SK-N-MC (cell line): ENCODE results near the gene ZNF845.
"Not testable (repeated sequence)": the region's sequence is repeated elsewhere in the genome, so short reads cannot be mapped to it uniquely, and the experiment has no call there.

Experiments used
- DNase-seq: peaks from one replicate; pipeline ENCODE4 v3.0.0-alpha.2; 2011; ENCODE audit warnings: low read depth, low spot score
- H3K27ac ChIP-seq: fragments of 200-600 bp; sonication (generic); 2 replicates; pipeline ENCODE4 v1.5.1; 2016; ENCODE audit warnings: mixed run types
- H3K36me3 ChIP-seq: fragments of 200-600 bp; sonication (generic); 2 replicates; pipeline ENCODE4 v1.6.1; 2017; ENCODE audit warnings: antibody characterized with exemption, low read length, mixed read lengths; ENCODE audit not compliant: insufficient read depth
- H3K4me3 ChIP-seq: fragments of 200-600 bp; sonication (generic); 2 replicates; pipeline ENCODE4 v1.5.1; 2016
- H3K9ac ChIP-seq: fragments of 200-600 bp; sonication (generic); 2 replicates; pipeline ENCODE4 v1.8.0; 2017; ENCODE audit warnings: mixed run types, mixed read lengths; ENCODE audit not compliant: insufficient read length
- H3K9me3 ChIP-seq: fragments of 200-600 bp; sonication (generic); 2 replicates; pipeline ENCODE4 v1.6.1; 2017; ENCODE audit warnings: low read depth, mild to moderate bottlenecking, antibody characterized with exemption, low read length, moderate library complexity, mixed read lengths
- EZH2 ChIP-seq: fragments of 200-600 bp; sonication (generic); IDR thresholded peaks from one replicate; pipeline ENCODE4 v1.6.1; 2017; ENCODE audit warnings: antibody characterized with exemption
- FOXP2 ChIP-seq: optimal IDR thresholded peaks from 2 replicates; pipeline ENCODE3; 2011; ENCODE audit warnings: mild to moderate bottlenecking, moderate library complexity; ENCODE audit not compliant: insufficient read depth; ENCODE audit errors: extremely low read length, control extremely low read depth
- POLR2AphosphoS5 ChIP-seq: IDR thresholded peaks from 2 replicates; pipeline ENCODE4 v1.6.1; 2012; ENCODE audit warnings: mild to moderate bottlenecking, low read depth, low read length, borderline replicate concordance

Gene ZNF845

DNA sequence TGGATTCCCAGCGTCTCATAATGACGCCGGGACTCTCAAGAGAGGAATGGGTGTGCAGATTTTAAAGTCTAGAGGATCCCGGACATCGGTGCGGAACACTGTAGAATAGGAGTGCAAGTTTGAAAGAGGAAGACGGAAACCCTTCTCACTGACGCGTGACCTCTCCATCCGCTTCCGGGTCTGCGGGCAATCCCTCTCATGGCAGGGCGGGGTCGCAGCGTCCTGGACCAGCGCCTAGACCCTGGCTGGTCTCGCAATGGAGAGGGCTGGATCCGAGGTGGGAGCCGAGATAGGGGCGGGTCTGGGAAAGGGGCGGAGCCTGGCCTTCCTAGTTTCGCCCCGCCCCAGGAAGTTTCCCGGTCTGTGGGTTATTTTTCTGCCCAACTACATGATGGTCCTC, 4.6 kb upstream of the ZNF845 start:
- H3K36me3 ChIP-seq = no peaks in the 10 kb centered on the region
- TF ChIP-seq FOXP2 (no peak), POLR2AphosphoS5 (no peak), EZH2 (no peak)
- H3K9me3 ChIP-seq = no peaks in the 10 kb centered on the region; the same call in 1 of the 2 replicates
- H3K4me3 ChIP-seq = no peak overlapping the region
- DNase-seq = no peak
- H3K27ac ChIP-seq = no peak overlapping the region
- H3K9ac ChIP-seq = no peak overlapping the region

DNA sequence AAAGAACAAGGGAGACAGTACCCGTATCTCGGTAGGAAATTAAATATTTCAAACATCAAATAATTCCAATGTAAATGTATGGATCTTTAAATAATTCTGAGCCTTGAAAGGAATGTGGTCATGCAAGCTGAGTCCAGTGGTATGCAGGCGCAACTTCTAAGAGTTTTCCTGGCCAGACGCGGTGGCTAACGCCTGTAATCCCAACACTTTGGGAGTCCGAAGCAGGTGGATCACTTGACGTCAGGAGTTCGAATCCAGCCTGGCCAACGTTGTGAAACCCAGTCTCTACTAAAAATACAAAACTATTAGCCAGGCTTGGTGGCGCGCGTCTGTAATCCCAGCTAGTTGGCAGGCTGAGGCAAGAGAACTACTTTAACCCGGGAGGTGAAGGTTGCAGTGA, 1.1 kb upstream of the ZNF845 start:
- H3K36me3 ChIP-seq = no peaks in the 10 kb centered on the region
- H3K27ac ChIP-seq = no peak overlapping the region
- H3K9ac ChIP-seq = no peak overlapping the region
- no peak overlapping the region for H3K4me3 ChIP-seq
- no peak for TF ChIP-seq EZH2
- TF ChIP-seq FOXP2 = no peak
- TF ChIP-seq POLR2AphosphoS5 = no peak
- no peak for DNase-seq
- H3K9me3 ChIP-seq = no peaks in the 10 kb centered on the region; the same call in 1 of the 2 replicates

DNA sequence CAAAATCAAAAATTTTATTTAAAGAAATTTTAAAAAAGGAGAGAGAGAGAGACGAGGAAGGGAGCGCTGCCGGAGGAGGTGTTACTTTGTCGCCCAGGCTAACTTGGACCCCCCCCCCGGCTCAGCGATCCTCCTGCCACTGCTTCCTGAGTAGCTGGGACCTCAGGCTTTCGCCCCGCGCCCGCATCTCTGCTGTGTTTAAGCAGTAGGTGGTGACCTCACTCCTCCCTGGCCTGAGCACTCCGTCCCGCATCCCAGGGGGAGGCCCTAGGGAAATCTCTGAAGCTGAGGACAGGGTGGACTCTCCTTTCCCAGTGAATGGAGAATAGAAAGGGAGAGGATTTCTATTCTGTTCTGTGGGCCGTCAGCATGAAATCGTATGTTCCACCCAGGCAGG, 485 bp upstream of the ZNF845 start:
- Histone ChIP-seq H3K27ac (no peak overlapping the region), H3K9ac (peak overlapping the region; percentile 51), H3K4me3 (peak overlapping the region; percentile 91), H3K9me3 (no peaks in the 10 kb centered on the region; the same call in 1 of the 2 replicates), H3K36me3 (peaks cover 5% of the 10 kb centered on the region; the same call in 1 of the 2 replicates)
- DNase-seq = no peak
- no peak for TF ChIP-seq POLR2AphosphoS5
- TF ChIP-seq EZH2 = no peak
- TF ChIP-seq FOXP2 = no peak

DNA sequence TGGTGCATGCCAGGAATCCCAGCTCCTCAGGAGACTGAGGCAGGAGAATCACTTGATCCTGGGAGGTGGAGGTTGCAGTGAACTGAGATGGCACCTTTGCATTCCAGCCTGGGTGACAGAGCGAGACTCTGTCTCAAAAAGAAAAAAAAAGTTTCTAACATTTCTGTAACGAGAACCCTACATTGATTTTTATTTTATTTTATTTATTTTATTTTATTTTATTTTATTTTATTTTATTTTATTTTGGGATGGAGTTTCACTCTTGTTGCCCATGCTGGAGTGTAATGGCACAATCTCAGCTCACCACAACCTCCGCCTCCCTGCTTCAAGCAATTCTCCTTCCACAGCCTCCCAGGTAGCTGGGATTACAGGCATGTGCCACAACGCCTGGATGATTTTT, 10.9 kb downstream of the ZNF845 start:
- not testable (repeated sequence) for H3K27ac ChIP-seq, H3K9me3 ChIP-seq, DNase-seq, H3K4me3 ChIP-seq, H3K9ac ChIP-seq
- H3K36me3 ChIP-seq = peaks cover 76% of the 10 kb centered on the region

DNA sequence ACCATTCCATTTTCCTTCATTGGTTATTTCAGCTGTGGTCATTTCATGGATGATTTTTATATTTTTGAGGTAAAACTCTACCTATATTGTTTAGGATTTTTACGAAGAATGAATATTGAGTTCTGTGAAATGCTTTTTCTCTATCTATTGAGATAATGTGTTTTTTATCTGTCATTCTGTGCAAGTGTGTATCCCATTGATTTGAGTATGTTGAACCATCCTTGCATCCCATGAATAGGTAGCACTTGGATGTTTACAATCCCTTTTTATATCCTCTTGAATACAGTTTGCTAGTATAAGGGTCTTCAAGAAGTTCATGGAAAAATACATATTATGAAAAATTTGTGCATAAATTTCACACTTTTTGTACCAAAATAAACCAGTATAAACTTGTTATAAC, 22.2 kb downstream of the ZNF845 start:
- H3K9ac ChIP-seq = no peak overlapping the region
- DNase-seq = no peak
- H3K36me3 ChIP-seq = peaks cover 31% of the 10 kb centered on the region
- H3K27ac ChIP-seq = no peak overlapping the region
- peaks cover 22% of the 10 kb centered on the region for H3K9me3 ChIP-seq
- TF ChIP-seq FOXP2 (no peak), POLR2AphosphoS5 (no peak), EZH2 (no peak)
- no peak overlapping the region for H3K4me3 ChIP-seq

DNA sequence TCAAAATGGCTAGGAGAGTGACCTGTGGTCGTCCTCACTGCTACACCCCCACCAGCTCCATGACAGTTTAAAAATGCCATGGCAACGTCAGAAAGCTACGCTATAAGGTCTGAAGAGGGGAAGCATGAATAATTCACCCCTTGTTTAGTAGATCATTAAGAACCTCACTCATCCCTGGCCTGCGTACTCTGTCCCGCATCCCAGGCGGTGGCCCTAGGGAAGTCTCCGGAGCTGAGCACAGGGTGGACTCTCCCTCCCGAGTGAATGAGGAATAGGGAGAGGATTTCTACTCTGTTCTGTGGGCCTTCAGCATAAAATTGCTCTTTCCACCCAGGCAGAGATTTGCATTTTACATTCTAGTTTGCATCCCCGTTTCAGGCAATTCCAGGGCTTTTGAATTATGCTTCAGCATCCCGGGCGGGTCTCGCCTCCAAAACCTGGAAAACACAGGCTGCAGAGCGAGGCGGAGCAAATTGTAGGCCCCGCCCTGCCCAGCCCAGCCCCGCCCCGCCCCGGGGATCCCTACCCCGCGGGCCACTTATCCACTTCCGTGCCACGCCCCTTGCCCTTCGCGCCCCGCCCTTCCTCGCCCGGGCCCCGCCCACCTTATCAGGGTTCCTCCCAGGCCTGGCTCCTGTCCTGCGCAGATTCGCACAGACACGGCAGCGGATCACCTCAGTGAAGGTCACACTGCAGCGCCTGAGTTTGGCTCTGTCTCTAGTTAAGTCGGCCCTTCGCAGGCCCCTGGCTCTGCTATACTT, 24.5 kb downstream of the ZNF845 start:
- peaks cover 8% of the 10 kb centered on the region for H3K36me3 ChIP-seq
- peaks cover 7% of the 10 kb centered on the region; the same call in 1 of the 2 replicates for H3K9me3 ChIP-seq
- H3K27ac ChIP-seq = no peak overlapping the region
- no peak for DNase-seq
- TF ChIP-seq EZH2 (no peak), POLR2AphosphoS5 (no peak), FOXP2 (no peak)
- H3K9ac ChIP-seq = no peak overlapping the region
- no peak overlapping the region for H3K4me3 ChIP-seq

DNA sequence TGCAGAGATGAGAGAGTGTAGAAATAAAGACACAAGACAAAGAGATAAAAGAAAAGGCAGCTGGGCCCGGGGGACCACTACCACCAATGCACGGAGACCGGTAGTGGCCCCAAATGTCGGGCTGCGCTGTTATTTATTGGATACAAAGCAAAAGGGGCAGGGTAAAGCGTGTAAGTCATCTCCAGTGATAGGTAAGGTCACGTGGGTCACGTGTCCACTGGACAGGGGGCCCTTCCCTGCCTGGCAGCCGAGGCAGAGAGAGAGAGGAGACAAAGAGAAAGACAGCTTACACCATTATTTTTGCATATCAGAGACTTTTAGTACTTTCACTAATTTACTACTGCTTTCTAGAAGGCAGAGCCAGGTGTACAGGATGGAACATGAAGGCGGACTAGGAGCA, 26.5 kb downstream of the ZNF845 start:
- H3K9ac ChIP-seq, H3K9me3 ChIP-seq, DNase-seq, H3K4me3 ChIP-seq, H3K27ac ChIP-seq, H3K36me3 ChIP-seq: not testable (repeated sequence)

DNA sequence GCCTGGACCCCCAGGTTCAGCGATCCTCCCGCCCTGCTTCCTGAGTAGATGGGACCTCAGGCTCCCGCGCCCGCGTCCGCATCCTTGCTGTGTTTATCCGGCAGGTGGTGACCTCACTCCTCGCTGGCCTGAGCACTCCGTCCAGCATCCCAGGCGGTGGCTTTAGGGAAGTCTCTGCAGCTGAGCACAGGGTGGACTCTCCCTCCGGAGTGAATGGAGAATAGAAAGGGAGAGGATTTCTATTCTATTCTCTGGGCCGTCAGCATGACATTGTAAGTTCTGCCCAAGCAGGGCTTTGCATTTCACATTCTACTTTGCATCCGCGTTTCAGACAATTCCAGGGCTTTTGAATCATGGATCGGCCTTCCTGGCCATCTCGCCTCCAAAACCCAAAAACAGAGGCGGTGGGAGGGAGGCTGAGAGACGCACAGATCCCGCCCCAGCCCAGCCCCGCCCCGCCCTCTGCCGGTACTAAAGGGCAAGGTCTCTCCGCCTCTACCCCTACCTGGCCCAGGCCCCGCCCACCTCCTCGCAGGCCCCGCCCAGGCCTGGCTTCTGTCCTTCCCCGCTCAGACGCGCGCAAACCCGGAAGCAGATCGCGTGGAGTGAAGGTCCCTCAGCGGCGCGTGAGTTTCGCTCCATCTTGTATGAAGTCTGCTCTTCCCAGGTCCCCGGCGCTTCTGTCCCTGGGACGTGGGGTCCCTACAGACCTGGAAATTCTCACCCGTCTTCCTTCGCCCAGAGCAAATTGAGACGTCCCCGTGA, 31.8 kb downstream of the ZNF845 start, which contains the start of gene ZNF525:
Gene ZNF525 (plus strand): TSS at position 572 of the 765 bp plus-strand sequence. CDS start 6,577 bp downstream, outside the sequence.
- Histone ChIP-seq H3K36me3 (no peaks in the 10 kb centered on the region), H3K9me3 (no peaks in the 10 kb centered on the region), H3K4me3 (peak within 1 kb of the TSS; percentile 81), H3K9ac (peak within 1 kb of the TSS; percentile 76), H3K27ac (no peak within 1 kb of the TSS)
- DNase-seq = peak; percentile 16
- TF ChIP-seq FOXP2 (no peak), POLR2AphosphoS5 (peak; percentile 85), EZH2 (no peak)
